ENCODE results near the gene COBL. TPM values are rescaled to one million over a fixed set of nuclear protein-coding genes. Genes with fewer than 3 reads are reported as not detected.

COBL gene
- total and polyA plus RNA-seq, 9 of the 15 experiments (the other 6 are each of a cell fraction or from before 2014, with no cell fraction given) = 0.01 to 2.4 (median 0.09) TPM; not detected in 3

GRCh38 chr7:51240868-51241267 lies 75.7 kb downstream of the COBL start:
- no peaks in the 10 kb centered on the region for H3K79me2 ChIP-seq (ENCODE audit: control insufficient read depth, insufficient read depth, low read length)

More at GRCh38 chr7:51240868-51241267, 75.7 kb downstream of the COBL start:
- no peaks in the 10 kb centered on the region for H4K20me1 ChIP-seq (replicated peaks; ENCODE audit: control insufficient read depth, insufficient read depth, low read length)
- no TSS peak for BruUV-seq (replicated peaks)
- no peak overlapping the region for H2AFZ ChIP-seq (ENCODE audit: low read depth, low read length)
- DNase-seq (ENCODE audit: extremely low read depth in 1 of 4, low spot score in 3 of 4) (no peak), FAIRE-seq (no peak), ATAC-seq (no peak)
- intact Hi-C loops (cut with micrococcal nuclease) = no loop called here
- H3K9me3 ChIP-seq (replicated peaks; ENCODE audit: control insufficient read depth, insufficient read depth, low read depth, low read length) = no peaks in the 10 kb centered on the region
- no peak overlapping the region for H3K27ac ChIP-seq (ENCODE audit: extremely low read depth, low read depth, low read length)
- no peak for TF ChIP-seq ZSCAN32 (CRISPR knock-in tag; IDR thresholded peaks at IDR 0.05)
- no peak for TF ChIP-seq ATF1 (CRISPR knock-in tag; IDR thresholded peaks at IDR 0.05)
- TF ChIP-seq ATF1 (tag; IDR thresholded peaks at IDR 0.05) = no peak
- TF ChIP-seq NELFE (IDR thresholded peaks at IDR 0.05; ENCODE audit: insufficient read depth, insufficient read length) = no peak
- TF ChIP-seq EGR1 (conservative IDR thresholded peaks at IDR 0.05) = no peak
- no peak for TF ChIP-seq GTF2A2 (tag; IDR thresholded peaks at IDR 0.05)
- no peak for TF ChIP-seq ZFPM2 (CRISPR knock-in tag; IDR thresholded peaks at IDR 0.05)
- TF ChIP-seq CREB1 (IDR thresholded peaks at IDR 0.05) = no peak
- TF ChIP-seq CREB1 (CRISPR knock-in tag; IDR thresholded peaks at IDR 0.05) = no peak
- no peak for TF ChIP-seq GABPB2 (CRISPR knock-in tag; conservative IDR thresholded peaks at IDR 0.05)
- TF ChIP-seq ARID3A (IDR thresholded peaks at IDR 0.05; ENCODE audit: borderline replicate concordance, low read depth, low read length) = no peak
- WGBS (ENCODE audit: insufficient coverage, low coverage, missing lambda C conversion rate) = 3% methylated on average over 4 of the region's 4 CpGs
- H3K9ac ChIP-seq (ENCODE audit: insufficient read depth in 1 of 2, low read depth in 2 of 2, low read length in 2 of 2) = no peak overlapping the region
- ChIA-PET POLR2A (no interaction called here), CTCF (ENCODE audit: low intra/inter-chr PET ratio) (no interaction called here)
- in situ Hi-C loops (cut with MboI) = no loop called here
- no peaks in the 10 kb centered on the region; a peak in 1 of 5 replicates for H3K4me1 ChIP-seq (replicated peaks in 1 of 2; ENCODE audit: control insufficient read depth in 2 of 2, insufficient read depth in 2 of 2, low read length in 2 of 2)
- peaks cover 0 to 19% of the 10 kb centered on the region in 2 experiments; a peak in 2 of 5 replicates for H3K27me3 ChIP-seq (ENCODE audit: control insufficient read depth in 2 of 2, insufficient read depth in 2 of 2, low read length in 2 of 2)
- H3K4me2 ChIP-seq (ENCODE audit: insufficient read depth, low read length) = no peak overlapping the region
- H3K36me3 ChIP-seq (ENCODE audit: control insufficient read depth, insufficient read depth, low read length) = no peaks in the 10 kb centered on the region
- H3K4me3 ChIP-seq = no peak overlapping the region
- H3K9me1 ChIP-seq (ENCODE audit: control insufficient read depth, insufficient read depth, low read length) = no peaks in the 10 kb centered on the region
